B cell (primary cell): ENCODE data around the gene HTRA1. TPM values are rescaled to one million over a fixed set of nuclear protein-coding genes. Genes with fewer than 3 reads are reported as not detected.

Experiments
- ATAC-seq: fragments of 200-7000 bp; cut with Tn5 transposase; one replicate; pipeline ENCODE4 v1.10.0; 2021; ENCODE audit warnings: low read depth, mild to moderate bottlenecking, moderate number of reproducible peaks, moderate library complexity
- CTCF ChIA-PET: fragments of 350-600 bp; sonication (Branson Sonifier 250); formaldehyde crosslinking; loops from one replicate; lab custom pipeline; 2021; ENCODE audit warnings: antibody characterized with exemption, inconsistent platforms; lab: Charles Lee
- POLR2A ChIA-PET: fragments of 350-600 bp; sonication (Branson Sonifier 250); formaldehyde crosslinking; loops from one replicate; lab custom pipeline; 2021; ENCODE audit warnings: antibody characterized with exemption; lab: Charles Lee
- DNase-seq: peaks from one replicate; pipeline ENCODE4 v3.0.0; 2013
- H2AFZ ChIP-seq: 2 replicates; pipeline ENCODE4 v1.6.1; 2012; ENCODE audit warnings: mild to moderate bottlenecking, low read depth, low read length; ENCODE audit not compliant: insufficient read depth, poor library complexity, severe bottlenecking
- H3K27ac ChIP-seq, 2 donors: 1 replicate in 1 of 2; 2 replicates in 1 of 2; pipeline ENCODE4 v1.5.1; 2012 to 2013; ENCODE audit warnings: low read length in 2 of 2, mild to moderate bottlenecking in 2 of 2, moderate library complexity in 1 of 2
- H3K27me3 ChIP-seq, 4 experiments: fragments of 200-600 bp in 1 of 4; sonication (generic) in 1 of 4; replicated peaks in 1 of 4; 1 replicate in 2 of 4; 2 replicates in 2 of 4; pipeline versions ENCODE4 v1.6.1 to v1.7.0; 2013 to 2016; ENCODE audit warnings: low read length in 3 of 4, mild to moderate bottlenecking in 2 of 4, mixed read lengths in 1 of 4, moderate library complexity in 1 of 4; ENCODE audit not compliant: insufficient read depth in 4 of 4, control insufficient read depth in 3 of 4; ENCODE audit errors: control extremely low read depth in 1 of 4
- H3K36me3 ChIP-seq, 2 experiments: replicated peaks in 1 of 2; 1 replicate in 1 of 2; 2 replicates in 1 of 2; pipeline versions ENCODE4 v1.6.1 to v1.7.1; 2013; ENCODE audit warnings: low read length in 1 of 2; ENCODE audit not compliant: insufficient read depth in 2 of 2, control insufficient read depth in 1 of 2; ENCODE audit errors: control extremely low read depth in 1 of 2, extremely low read depth in 1 of 2
- H3K4me1 ChIP-seq, 2 donors: fragments of 200-600 bp in 1 of 2; sonication (generic) in 1 of 2; 1 replicate in 1 of 2; 2 replicates in 1 of 2; pipeline versions ENCODE4 v1.5.1 to v1.6.1; 2013 to 2017; ENCODE audit warnings: low read length in 2 of 2; ENCODE audit not compliant: control insufficient read depth in 2 of 2, insufficient read depth in 2 of 2
- H3K4me2 ChIP-seq: replicated peaks from 2 replicates; pipeline ENCODE3; 2012; ENCODE audit warnings: mild to moderate bottlenecking, low read depth, low read length; ENCODE audit not compliant: poor library complexity, severe bottlenecking
- H3K4me3 ChIP-seq, 5 experiments: fragments of 200-600 bp in 1 of 5; sonication (generic) in 1 of 5; 1 replicate in 3 of 5; 2 replicates in 2 of 5; pipeline versions ENCODE4 v1.5.1 to v1.7.0; 2011 to 2016; ENCODE audit warnings: low read length in 4 of 5, mild to moderate bottlenecking in 4 of 5, low read depth in 2 of 5, control low read depth in 1 of 5, moderate library complexity in 1 of 5; ENCODE audit not compliant: insufficient read depth in 1 of 5; ENCODE audit errors: control extremely low read depth in 1 of 5, extremely low read depth in 1 of 5
- H3K79me2 ChIP-seq: fragments of 200-600 bp; sonication (generic); one replicate; pipeline ENCODE4 v1.6.0; 2016; ENCODE audit warnings: low read length; ENCODE audit not compliant: control insufficient read depth, insufficient read depth
- H3K9ac ChIP-seq: fragments of 200-600 bp; sonication (generic); 2 replicates; pipeline ENCODE4 v1.6.1; 2017; ENCODE audit warnings: mild to moderate bottlenecking, low read length, moderate library complexity
- H3K9me3 ChIP-seq, 3 donors: one replicate each; pipeline versions ENCODE4 v1.6.1 to v1.7.1; 2013; ENCODE audit warnings: low read length in 2 of 3; ENCODE audit not compliant: control insufficient read depth in 2 of 3, insufficient read depth in 1 of 3; ENCODE audit errors: control extremely low read depth in 1 of 3
- H4K20me1 ChIP-seq: 2 replicates; pipeline ENCODE4 v1.6.0; 2012; ENCODE audit warnings: mild to moderate bottlenecking, low read length; ENCODE audit not compliant: insufficient read depth, control insufficient read depth, poor library complexity, severe bottlenecking
- H3K27ac Mint-ChIP-seq: one replicate; pipeline ENCODE4 v1.8.0; 2021; ENCODE audit warnings: mixed read lengths
- H3K27me3 Mint-ChIP-seq: one replicate; pipeline ENCODE4 v1.8.0; 2021; ENCODE audit warnings: mixed read lengths
- H3K4me1 Mint-ChIP-seq: one replicate; pipeline ENCODE4 v1.8.0; 2021; ENCODE audit warnings: mixed read lengths
- H3K4me3 Mint-ChIP-seq: one replicate; pipeline ENCODE4 v1.8.0; 2021; ENCODE audit warnings: mixed read lengths
- H3K9me3 Mint-ChIP-seq: one replicate; pipeline ENCODE4 v1.8.0; 2022; ENCODE audit warnings: mixed read lengths; ENCODE audit not compliant: insufficient read depth
- EZH2 ChIP-seq: IDR thresholded peaks from 2 replicates; pipeline ENCODE4 v1.6.1; 2012; ENCODE audit warnings: borderline replicate concordance, low read depth, mild to moderate bottlenecking, moderate library complexity, low read length; ENCODE audit not compliant: insufficient read depth, poor library complexity, severe bottlenecking
- WGBS: methylation state at CpG from one replicate; pipeline ENCODE4 v1.1.5; 2013; ENCODE audit warnings: missing lambda C conversion rate; ENCODE audit not compliant: insufficient coverage; 5-methylcytosine and 5-hydroxymethylcytosine counted together
- intact Hi-C: fragments of 100-400 bp; cut with micrococcal nuclease; formaldehyde crosslinking; loops from one replicate; pipeline ENCODE4 v1.10.0; 2022
- polyA plus RNA-seq: library from polyadenylated mRNA; depleted of rRNA; stranded (reverse); fragments of >200 nt; gene quantifications from 2 replicates; pipeline ENCODE4 v1.2.3, GENCODE V29; 2012
- total RNA-seq, 2 donors: library from RNA; stranded (reverse); fragments of 120-200 nt in 1 of 2; gene quantifications; 1 replicate in 1 of 2; 2 replicates in 1 of 2; pipeline versions ENCODE4 v1.2.3 to v1.2.4, GENCODE V29; 2013 to 2022
- TF ChIP-seq, protein P1 (sequence below): fragments of 200-600 bp; IDR thresholded peaks from one replicate; pipeline ENCODE4 v1.8.0; 2022; ENCODE audit warnings: antibody characterized with exemption, mild to moderate bottlenecking

Gene HTRA1
- total and polyA plus RNA-seq, 2 donors (not counting 1 experiment from before 2014, with no cell fraction given): not detected

- H3K27me3 Mint-ChIP-seq: peaks cover 14% of the 10 kb centered on the region
- H3K4me3 ChIP-seq: no peak overlapping the region
- no peak for DNase-seq
- CTCF ChIA-PET: no interaction called here
- H3K27me3 ChIP-seq: no peaks in the 10 kb centered on the region
- H3K27ac ChIP-seq: no peak overlapping the region
- no peak overlapping the region for H3K4me3 Mint-ChIP-seq
- no peak overlapping the region for H3K27ac Mint-ChIP-seq
- no peaks in the 10 kb centered on the region for H4K20me1 ChIP-seq
- no peak for TF ChIP-seq EZH2
- TF ChIP-seq, protein P1, sequence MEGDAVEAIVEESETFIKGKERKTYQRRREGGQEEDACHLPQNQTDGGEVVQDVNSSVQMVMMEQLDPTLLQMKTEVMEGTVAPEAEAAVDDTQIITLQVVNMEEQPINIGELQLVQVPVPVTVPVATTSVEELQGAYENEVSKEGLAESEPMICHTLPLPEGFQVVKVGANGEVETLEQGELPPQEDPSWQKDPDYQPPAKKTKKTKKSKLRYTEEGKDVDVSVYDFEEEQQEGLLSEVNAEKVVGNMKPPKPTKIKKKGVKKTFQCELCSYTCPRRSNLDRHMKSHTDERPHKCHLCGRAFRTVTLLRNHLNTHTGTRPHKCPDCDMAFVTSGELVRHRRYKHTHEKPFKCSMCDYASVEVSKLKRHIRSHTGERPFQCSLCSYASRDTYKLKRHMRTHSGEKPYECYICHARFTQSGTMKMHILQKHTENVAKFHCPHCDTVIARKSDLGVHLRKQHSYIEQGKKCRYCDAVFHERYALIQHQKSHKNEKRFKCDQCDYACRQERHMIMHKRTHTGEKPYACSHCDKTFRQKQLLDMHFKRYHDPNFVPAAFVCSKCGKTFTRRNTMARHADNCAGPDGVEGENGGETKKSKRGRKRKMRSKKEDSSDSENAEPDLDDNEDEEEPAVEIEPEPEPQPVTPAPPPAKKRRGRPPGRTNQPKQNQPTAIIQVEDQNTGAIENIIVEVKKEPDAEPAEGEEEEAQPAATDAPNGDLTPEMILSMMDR: no peak
- H3K4me2 ChIP-seq: no peak overlapping the region
- no peaks in the 10 kb centered on the region for H3K9me3 Mint-ChIP-seq
- H3K4me1 ChIP-seq: no peaks in the 10 kb centered on the region
- no peaks in the 10 kb centered on the region for H3K36me3 ChIP-seq
- H3K9ac ChIP-seq: no peak overlapping the region
- POLR2A ChIA-PET: no interaction called here
- H3K4me1 Mint-ChIP-seq: no peaks in the 10 kb centered on the region
- H3K9me3 ChIP-seq: peaks cover 0 to 3% (median 0%) of the 10 kb centered on the region in 3 donors
- no peak overlapping the region for H2AFZ ChIP-seq
- 96% methylated on average over 3 of the region's 3 CpGs for WGBS
- no peak for ATAC-seq
- intact Hi-C loops: no loop called here
- no peaks in the 10 kb centered on the region for H3K79me2 ChIP-seq
Observed at GRCh38 chr10:122521011-122521410, 59.7 kb downstream of the HTRA1 start.

GRCh38 chr10:122524811-122525210 is 63.5 kb downstream of the HTRA1 start:
- no peak overlapping the region for H2AFZ ChIP-seq
- H3K9me3 ChIP-seq: peaks cover 0 to 3% (median 0%) of the 10 kb centered on the region in 3 donors
- POLR2A ChIA-PET: no interaction called here
- no peak for DNase-seq
- H3K9me3 Mint-ChIP-seq: no peaks in the 10 kb centered on the region
- intact Hi-C loops: no loop called here
- no peak for ATAC-seq
- H3K27me3 ChIP-seq: peaks cover 0 to 2% (median 0%) of the 10 kb centered on the region in 4 experiments
- H3K4me3 Mint-ChIP-seq: no peak overlapping the region
- TF ChIP-seq, protein P1: no peak
- TF ChIP-seq EZH2: no peak
- no peaks in the 10 kb centered on the region for H3K36me3 ChIP-seq
- H3K27ac Mint-ChIP-seq: no peak overlapping the region
- no peaks in the 10 kb centered on the region for H3K4me1 ChIP-seq
- H3K4me2 ChIP-seq: no peak overlapping the region
- no peaks in the 10 kb centered on the region for H4K20me1 ChIP-seq
- H3K27me3 Mint-ChIP-seq: peaks cover 17% of the 10 kb centered on the region
- 95% methylated on average over 3 of the region's 3 CpGs for WGBS
- no peaks in the 10 kb centered on the region for H3K4me1 Mint-ChIP-seq
- H3K4me3 ChIP-seq: no peak overlapping the region
- no peak overlapping the region for H3K27ac ChIP-seq
- H3K79me2 ChIP-seq: no peaks in the 10 kb centered on the region
- no peak overlapping the region for H3K9ac ChIP-seq
- CTCF ChIA-PET: no interaction called here
